ENCODE data around the gene OSBPL1A.

Gene OSBPL1A

DNA sequence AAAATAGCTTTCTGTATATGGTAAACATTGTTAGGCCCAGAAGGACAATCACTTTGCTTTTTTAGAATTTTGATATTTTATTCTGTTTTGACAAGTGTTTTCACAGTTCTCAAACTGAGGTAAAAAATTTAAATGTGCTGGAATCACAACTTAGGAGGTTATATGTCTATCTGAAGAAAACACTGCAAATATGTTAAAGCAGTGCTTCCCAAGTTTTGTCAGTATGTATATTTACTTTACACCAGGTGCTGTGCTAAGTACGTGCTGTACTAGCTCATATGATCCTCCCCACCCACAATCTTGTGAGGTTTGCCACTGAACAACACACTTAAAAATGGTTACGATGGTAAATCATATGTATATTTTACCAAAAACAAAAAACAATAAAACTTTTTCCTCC lies 134.6 kb downstream of the OSBPL1A start:
- no peak for DNase-seq

DNA sequence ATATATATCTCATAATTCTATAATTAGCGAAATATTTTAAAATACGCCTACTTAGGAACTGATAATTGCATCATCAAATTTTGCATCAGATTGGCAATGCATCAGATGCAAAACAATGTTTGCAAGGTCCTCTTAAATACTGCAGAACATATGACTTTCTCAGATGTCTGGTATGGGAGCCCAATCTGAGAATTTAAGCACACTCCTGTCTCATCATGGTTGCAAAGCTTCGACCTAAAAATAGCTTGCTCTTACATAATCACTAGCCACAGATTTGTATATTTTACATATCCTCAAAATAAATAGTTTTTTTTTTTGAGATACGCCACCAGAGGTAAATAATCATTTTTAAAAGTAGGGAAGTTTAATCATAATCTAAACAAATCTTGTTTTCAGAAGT lies 135.5 kb downstream of the OSBPL1A start:
- DNase-seq = no peak

DNA sequence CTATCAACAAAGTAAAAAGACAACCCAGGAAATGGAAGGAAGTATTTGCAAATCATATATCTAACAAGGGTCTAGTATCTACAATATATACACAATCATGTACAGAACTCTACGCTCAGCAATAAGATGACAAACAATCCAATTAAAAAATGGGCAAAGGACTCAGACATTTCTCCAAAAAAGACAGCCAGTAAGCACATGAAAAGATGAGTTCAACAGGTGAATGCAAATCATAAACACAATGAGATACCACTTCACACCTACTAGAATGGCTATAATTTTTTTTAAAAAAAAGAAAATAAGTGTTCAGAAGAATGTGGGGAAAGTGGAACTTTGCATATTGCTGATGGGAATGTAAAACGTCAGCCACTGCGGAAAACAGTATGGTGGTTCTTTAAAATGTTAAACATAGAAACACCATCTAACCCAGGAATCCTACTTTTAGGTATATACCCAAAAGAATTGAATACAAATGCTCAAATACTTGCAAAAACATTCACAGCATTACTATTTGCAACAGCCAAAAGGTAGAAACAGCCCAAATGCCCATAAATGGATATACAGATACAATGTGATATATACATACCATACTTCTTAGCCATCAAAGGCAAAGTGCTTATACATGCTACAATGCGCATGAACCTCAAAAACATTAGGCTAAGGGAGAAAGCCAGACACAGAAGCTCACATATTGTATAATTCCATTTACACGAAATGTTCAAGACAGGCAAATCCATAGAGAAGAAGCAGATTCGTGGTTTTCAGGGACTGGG lies 137.6 kb downstream of the OSBPL1A start:
- no peak for DNase-seq

- no peak for DNase-seq
These were observed 143.6 kb downstream of the OSBPL1A start for GRCh38 chr18:24254071-24254470.

- DNase-seq = no peak
These were observed 147.9 kb downstream of the OSBPL1A start for GRCh38 chr18:24249716-24250115.

- DNase-seq = no peak
These were observed 149.3 kb downstream of the OSBPL1A start for GRCh38 chr18:24248359-24248758.

GRCh38 chr18:24246143-24246542 lies 151.5 kb downstream of the OSBPL1A start:
- no peak for DNase-seq

GRCh38 chr18:24244698-24245097 lies 152.9 kb downstream of the OSBPL1A start:
- DNase-seq = no peak

GRCh38 chr18:24243677-24244076 lies 153.9 kb downstream of the OSBPL1A start:
- no peak for DNase-seq

DNA sequence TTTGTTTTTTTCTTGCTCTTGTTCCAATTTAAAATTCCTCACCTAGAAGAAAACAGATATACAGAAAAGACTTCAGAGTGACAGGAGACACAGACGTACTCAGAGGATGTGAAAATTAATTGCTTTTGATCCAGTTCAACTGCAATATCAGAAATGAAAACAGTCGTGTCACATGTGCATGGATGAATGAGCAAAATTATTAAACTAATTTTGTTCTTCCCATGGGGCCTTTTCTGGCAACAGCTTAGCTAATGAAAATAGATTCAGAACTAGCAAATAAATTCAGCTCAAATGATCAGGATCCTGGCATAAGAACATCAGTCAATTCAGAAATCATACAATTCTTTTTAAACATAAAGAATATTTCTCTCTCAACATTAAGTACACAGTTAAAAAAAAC lies 158.3 kb downstream of the OSBPL1A start:
- DNase-seq = no peak

GRCh38 chr18:24238387-24238786 lies 159.2 kb downstream of the OSBPL1A start:
- no peak for DNase-seq

GRCh38 chr18:24234850-24235418 lies 162.7 kb downstream of the OSBPL1A start:
- DNase-seq = no peak

DNA sequence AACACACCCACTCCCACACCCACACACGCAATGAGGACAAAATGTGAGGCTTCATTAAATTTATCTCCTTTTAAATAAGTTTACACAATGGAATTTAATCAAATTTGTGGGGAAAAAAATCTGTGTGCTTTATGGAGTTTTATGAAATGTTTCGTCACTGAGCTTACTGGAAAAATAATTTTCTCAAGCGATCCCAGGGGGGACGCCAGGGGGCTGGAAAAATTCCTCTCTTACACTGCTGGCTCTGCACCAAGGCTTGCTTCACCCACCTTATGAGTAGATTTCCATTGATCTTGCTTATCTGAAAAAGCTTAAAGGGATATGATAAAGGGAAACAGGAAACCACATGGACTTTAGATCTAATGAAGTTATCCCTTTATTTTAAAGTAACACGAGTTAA lies 163.3 kb downstream of the OSBPL1A start:
- DNase-seq = no peak

DNA sequence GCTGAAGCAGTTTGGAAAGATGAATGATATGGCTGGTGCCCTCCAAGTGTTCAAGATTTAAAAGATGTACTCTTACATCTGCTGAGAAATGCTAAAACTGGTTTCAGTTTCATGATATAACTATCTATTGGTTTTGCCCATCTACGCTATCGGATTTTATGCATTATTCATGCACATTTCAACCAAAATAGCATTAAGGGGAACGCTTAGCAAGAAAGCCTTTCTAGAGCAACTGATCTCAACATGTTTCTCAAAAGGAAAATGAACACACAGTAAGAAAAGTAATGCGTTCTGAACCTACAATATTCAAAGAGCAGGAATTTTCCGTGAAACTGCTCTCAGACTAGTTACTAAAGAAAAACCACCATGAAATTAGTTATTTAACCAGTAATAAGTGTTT lies 164.8 kb downstream of the OSBPL1A start:
- no peak for DNase-seq

- no peak for DNase-seq
These were observed 165.6 kb downstream of the OSBPL1A start for GRCh38 chr18:24231773-24232735.

GRCh38 chr18:24230766-24231165 lies 166.9 kb downstream of the OSBPL1A start:
- no peak for DNase-seq

DNA sequence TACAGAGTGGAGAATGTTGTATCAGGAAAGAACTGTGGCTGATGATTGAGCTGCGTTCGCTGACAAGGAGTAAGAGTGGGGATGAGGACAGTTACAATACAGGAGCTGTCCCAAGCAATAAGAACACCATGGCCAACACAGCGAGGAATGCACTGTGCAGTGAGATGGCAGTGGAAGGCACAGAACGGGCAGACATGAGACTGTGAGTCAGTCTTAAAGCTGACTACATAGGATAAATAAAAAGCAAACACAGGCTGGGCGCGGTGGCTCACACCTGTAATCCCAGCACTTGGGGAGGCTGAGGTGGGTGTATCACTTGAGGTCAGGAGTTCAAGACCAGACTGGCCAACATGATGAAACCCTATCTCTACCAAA lies 169.0 kb downstream of the OSBPL1A start:
- no peak for DNase-seq

GRCh38 chr18:24227977-24228666 lies 169.5 kb downstream of the OSBPL1A start:
- DNase-seq = no peak

GRCh38 chr18:24220318-24220688 lies 177.3 kb downstream of the OSBPL1A start:
- DNase-seq = no peak

GRCh38 chr18:24219561-24220317 lies 177.9 kb downstream of the OSBPL1A start:
- no peak for DNase-seq

DNA sequence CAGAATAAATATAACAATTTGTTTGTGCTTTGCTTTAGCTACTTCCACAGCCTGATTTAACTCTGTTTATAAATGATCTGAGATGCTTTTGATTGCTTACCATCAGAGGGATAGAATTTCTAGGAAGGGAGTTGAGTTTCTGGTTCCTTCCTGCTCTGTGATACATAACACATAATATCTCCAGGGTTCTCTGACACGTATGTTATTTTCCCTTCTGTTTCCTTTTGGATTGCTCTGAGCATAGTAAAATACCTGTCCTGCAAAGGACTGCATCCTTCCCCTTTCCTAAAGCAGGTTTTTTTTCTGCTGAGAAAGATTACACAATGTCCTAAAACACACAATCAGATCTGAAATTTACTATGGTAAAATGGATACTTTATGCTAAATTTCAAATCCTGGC lies 182.7 kb downstream of the OSBPL1A start:
- DNase-seq = no peak

DNA sequence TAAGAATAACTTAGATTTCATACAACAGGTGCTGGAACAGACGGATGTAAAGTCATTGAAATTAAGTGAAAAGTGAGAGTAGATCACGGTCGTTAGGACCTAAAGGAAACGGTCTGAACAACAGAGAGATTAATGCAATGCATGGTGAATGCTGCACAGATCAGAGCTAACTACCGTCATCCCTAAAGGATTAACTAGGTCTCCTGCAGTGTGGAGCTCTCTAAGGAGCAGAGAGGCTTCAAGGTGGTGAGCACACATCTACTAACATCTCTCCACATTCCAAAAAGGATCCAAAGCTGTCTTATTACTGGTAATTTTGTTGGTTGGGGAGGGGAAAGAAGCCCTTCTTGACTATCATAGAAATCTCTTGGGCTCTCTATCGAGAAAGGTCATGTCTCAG lies 183.5 kb downstream of the OSBPL1A start:
- no peak for DNase-seq
